ENCODE data around the gene CDT1. TPM values are rescaled to one million over a fixed set of nuclear protein-coding genes. Genes with fewer than 3 reads are reported as not detected.
A peak's percentile ranks its signal among the peaks of the same experiment; 100 is the strongest.

CDT1 gene
- 10 to 100 TPM in 2 of 3 donors, 1 to 10 TPM in 1; 9.7 to 13.7 (median 10.5) TPM for polyA plus RNA-seq (ENCODE audit: insufficient read length in 3 of 3)

GRCh38 chr16:88803264-88803987 lies at the start of gene CDT1:
Gene CDT1, plus strand, starts transcription at chr16:88803789. Its CDS starts 43 bp downstream, at chr16:88803832.
- peak in 1 of 3 donors; percentile 64 for DNase-seq (ENCODE audit: low read depth in 3 of 3, low spot score in 2 of 3)

GRCh38 chr16:88754109-88754911 lies 49.3 kb upstream of the CDT1 start:
- DNase-seq (ENCODE audit: low read depth in 3 of 3, low spot score in 2 of 3) = no peak

- no peak for DNase-seq (ENCODE audit: low read depth in 3 of 3, low spot score in 2 of 3)
Observed at GRCh38 chr16:88754912-88755744, 48.5 kb upstream of the CDT1 start.

- DNase-seq (ENCODE audit: low read depth in 3 of 3, low spot score in 2 of 3) = no peak
Observed at GRCh38 chr16:88755745-88756443, 47.7 kb upstream of the CDT1 start.

- DNase-seq (ENCODE audit: low read depth in 3 of 3, low spot score in 2 of 3) = no peak
Observed at GRCh38 chr16:88758227-88758943, 45.2 kb upstream of the CDT1 start.

- DNase-seq (ENCODE audit: low read depth in 3 of 3, low spot score in 2 of 3) = no peak
Observed at GRCh38 chr16:88758944-88759244, 44.7 kb upstream of the CDT1 start.

GRCh38 chr16:88759245-88759975 lies 44.2 kb upstream of the CDT1 start:
- DNase-seq (ENCODE audit: low read depth in 3 of 3, low spot score in 2 of 3) = no peak

- no peak for DNase-seq (ENCODE audit: low read depth in 3 of 3, low spot score in 2 of 3)
Observed at GRCh38 chr16:88759976-88760350, 43.6 kb upstream of the CDT1 start.

- DNase-seq (ENCODE audit: low read depth in 3 of 3, low spot score in 2 of 3) = no peak
Observed at GRCh38 chr16:88760424-88761142, 43.0 kb upstream of the CDT1 start.

- no peak for DNase-seq (ENCODE audit: low read depth in 3 of 3, low spot score in 2 of 3)
Observed at GRCh38 chr16:88761143-88761534, 42.5 kb upstream of the CDT1 start.

- DNase-seq (ENCODE audit: low read depth in 3 of 3, low spot score in 2 of 3) = no peak
Observed at GRCh38 chr16:88761830-88762229, 41.8 kb upstream of the CDT1 start.

GRCh38 chr16:88762258-88762870 lies 41.2 kb upstream of the CDT1 start:
- no peak for DNase-seq (ENCODE audit: low read depth in 3 of 3, low spot score in 2 of 3)

- DNase-seq (ENCODE audit: low read depth in 3 of 3, low spot score in 2 of 3) = no peak
Observed at GRCh38 chr16:88762941-88763340, 40.6 kb upstream of the CDT1 start.

- no peak for DNase-seq (ENCODE audit: low read depth in 3 of 3, low spot score in 2 of 3)
Observed at GRCh38 chr16:88763502-88764053, 40.0 kb upstream of the CDT1 start.

- no peak for DNase-seq (ENCODE audit: low read depth in 3 of 3, low spot score in 2 of 3)
Observed at GRCh38 chr16:88764080-88764479, 39.5 kb upstream of the CDT1 start.

- DNase-seq (ENCODE audit: low read depth in 3 of 3, low spot score in 2 of 3) = no peak
Observed at GRCh38 chr16:88764913-88765349, 38.7 kb upstream of the CDT1 start.

GRCh38 chr16:88766975-88767374 lies 36.6 kb upstream of the CDT1 start:
- DNase-seq (ENCODE audit: low read depth in 3 of 3, low spot score in 2 of 3) = no peak

- DNase-seq (ENCODE audit: low read depth in 3 of 3, low spot score in 2 of 3) = no peak
Observed at GRCh38 chr16:88767546-88768070, 36.0 kb upstream of the CDT1 start.

Data from right renal cortex interstitium (tissue), 3 donors.